ENCODE data around the gene IDH3B.

DNA sequence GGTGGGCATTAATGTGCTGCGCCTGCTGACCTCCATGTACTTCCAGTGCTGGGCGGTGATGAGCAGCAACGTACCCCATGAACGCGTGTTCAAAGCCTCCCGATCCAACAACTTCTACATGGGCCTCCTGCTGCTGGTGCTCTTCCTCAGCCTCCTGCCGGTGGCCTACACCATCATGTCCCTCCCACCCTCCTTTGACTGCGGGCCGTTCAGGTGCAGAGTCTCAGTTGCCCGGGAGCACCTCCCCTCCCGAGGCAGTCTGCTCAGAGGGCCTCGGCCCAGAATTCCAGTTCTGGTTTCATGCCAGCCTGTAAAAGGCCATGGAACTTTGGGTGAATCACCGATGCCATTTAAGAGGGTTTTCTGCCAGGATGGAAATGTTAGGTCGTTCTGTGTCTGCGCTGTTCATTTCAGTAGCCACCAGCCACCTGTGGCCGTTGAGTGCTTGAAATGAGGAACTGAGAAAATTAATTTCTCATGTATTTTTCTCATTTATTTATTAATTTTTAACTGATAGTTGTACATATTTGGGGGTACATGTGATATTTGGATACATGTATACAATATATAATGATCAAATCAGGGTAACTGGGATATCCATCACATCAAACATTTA is 46.8 kb downstream of the IDH3B start:
- TF ChIP-seq CTCF (IDR thresholded peaks at IDR 0.05) = no peak
- TF ChIP-seq POLR2A (IDR thresholded peaks at IDR 0.05) = no peak
